SK-N-SH treated with all-trans-retinoic acid at 6 μM for 48 hours (cell line): ENCODE measurements around the gene DNAH7.

Experiments
- SNAI2 ChIP-seq: fragments of 250-450 bp; sonication (Bioruptor Pico); IDR thresholded peaks from 2 replicates; pipeline ENCODE4 v1.5.0; 2020; ENCODE audit warnings: mild to moderate bottlenecking, moderate library complexity
- ZC3H10 ChIP-seq: fragments of 250-450 bp; sonication (Bioruptor Pico); IDR thresholded peaks from 2 replicates; pipeline ENCODE4 v1.5.1; 2021; ENCODE audit warnings: mild to moderate bottlenecking, moderate library complexity
- ZFP3 ChIP-seq: fragments of 250-450 bp; sonication (Bioruptor Pico); IDR thresholded peaks from 2 replicates; pipeline ENCODE4 v1.5.0; 2020; ENCODE audit warnings: mild to moderate bottlenecking, moderate library complexity
- ZFP30 ChIP-seq: fragments of 450-650 bp; formaldehyde crosslinking; IDR thresholded peaks from 2 replicates; pipeline ENCODE4 v1.5.0; 2022; ENCODE audit warnings: mild to moderate bottlenecking, moderate library complexity
- TF ChIP-seq, protein P1 (sequence below): fragments of 250-450 bp; sonication (Bioruptor Pico); IDR thresholded peaks from 2 replicates; pipeline ENCODE4 v1.8.0; 2021; ENCODE audit warnings: low read depth, mild to moderate bottlenecking, moderate library complexity, borderline replicate concordance
- TF ChIP-seq, protein P2 (sequence below): fragments of 250-450 bp; sonication (Bioruptor Pico); IDR thresholded peaks from 2 replicates; pipeline ENCODE4 v1.8.0; 2020; ENCODE audit warnings: mild to moderate bottlenecking, moderate library complexity, borderline replicate concordance

DNA sequence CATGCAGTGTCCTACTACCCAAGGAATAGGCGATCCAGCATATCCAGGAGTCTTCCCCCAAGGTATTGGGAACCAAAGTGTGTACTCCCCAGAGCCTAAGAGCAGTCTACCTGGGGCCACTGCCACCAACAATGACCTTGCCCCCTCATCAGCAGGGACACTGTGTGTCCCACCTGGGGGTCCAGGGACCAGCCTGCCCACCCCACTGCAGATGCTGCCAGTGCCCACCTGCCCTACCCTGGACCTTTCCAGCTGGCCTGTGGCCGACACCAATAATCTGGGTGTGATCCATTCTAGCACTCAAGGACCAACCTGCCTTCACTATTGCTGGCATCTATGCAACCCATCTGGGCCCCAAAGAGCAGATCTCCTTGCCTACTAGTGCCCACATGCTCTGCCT lies 32.2 kb downstream of the DNAH7 start:
- TF ChIP-seq, protein P1, sequence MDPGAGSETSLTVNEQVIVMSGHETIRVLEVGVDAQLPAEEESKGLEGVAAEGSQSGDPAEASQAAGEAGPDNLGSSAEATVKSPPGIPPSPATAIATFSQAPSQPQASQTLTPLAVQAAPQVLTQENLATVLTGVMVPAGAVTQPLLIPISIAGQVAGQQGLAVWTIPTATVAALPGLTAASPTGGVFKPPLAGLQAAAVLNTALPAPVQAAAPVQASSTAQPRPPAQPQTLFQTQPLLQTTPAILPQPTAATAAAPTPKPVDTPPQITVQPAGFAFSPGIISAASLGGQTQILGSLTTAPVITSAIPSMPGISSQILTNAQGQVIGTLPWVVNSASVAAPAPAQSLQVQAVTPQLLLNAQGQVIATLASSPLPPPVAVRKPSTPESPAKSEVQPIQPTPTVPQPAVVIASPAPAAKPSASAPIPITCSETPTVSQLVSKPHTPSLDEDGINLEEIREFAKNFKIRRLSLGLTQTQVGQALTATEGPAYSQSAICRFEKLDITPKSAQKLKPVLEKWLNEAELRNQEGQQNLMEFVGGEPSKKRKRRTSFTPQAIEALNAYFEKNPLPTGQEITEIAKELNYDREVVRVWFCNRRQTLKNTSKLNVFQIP (CRISPR knock-in tag), result no peak
- no peak for TF ChIP-seq ZC3H10 (CRISPR knock-in tag)
- no peak for TF ChIP-seq SNAI2
- TF ChIP-seq ZFP3 (CRISPR knock-in tag), result no peak
- no peak for TF ChIP-seq ZFP30 (CRISPR knock-in tag)
- TF ChIP-seq, protein P2, sequence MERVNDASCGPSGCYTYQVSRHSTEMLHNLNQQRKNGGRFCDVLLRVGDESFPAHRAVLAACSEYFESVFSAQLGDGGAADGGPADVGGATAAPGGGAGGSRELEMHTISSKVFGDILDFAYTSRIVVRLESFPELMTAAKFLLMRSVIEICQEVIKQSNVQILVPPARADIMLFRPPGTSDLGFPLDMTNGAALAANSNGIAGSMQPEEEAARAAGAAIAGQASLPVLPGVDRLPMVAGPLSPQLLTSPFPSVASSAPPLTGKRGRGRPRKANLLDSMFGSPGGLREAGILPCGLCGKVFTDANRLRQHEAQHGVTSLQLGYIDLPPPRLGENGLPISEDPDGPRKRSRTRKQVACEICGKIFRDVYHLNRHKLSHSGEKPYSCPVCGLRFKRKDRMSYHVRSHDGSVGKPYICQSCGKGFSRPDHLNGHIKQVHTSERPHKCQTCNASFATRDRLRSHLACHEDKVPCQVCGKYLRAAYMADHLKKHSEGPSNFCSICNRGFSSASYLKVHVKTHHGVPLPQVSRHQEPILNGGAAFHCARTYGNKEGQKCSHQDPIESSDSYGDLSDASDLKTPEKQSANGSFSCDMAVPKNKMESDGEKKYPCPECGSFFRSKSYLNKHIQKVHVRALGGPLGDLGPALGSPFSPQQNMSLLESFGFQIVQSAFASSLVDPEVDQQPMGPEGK (CRISPR knock-in tag), result no peak
